NCI-H82 treated with DMSO at 0.1 percent for 48 hours (cell line): ENCODE data around the gene LBHD2.

Experiments
- DNase-seq: peaks from one replicate; lab custom pipeline; 2025; ENCODE audit not compliant: unreplicated experiment; lab: John Stamatoyannopoulos, UW

Gene LBHD2

DNA sequence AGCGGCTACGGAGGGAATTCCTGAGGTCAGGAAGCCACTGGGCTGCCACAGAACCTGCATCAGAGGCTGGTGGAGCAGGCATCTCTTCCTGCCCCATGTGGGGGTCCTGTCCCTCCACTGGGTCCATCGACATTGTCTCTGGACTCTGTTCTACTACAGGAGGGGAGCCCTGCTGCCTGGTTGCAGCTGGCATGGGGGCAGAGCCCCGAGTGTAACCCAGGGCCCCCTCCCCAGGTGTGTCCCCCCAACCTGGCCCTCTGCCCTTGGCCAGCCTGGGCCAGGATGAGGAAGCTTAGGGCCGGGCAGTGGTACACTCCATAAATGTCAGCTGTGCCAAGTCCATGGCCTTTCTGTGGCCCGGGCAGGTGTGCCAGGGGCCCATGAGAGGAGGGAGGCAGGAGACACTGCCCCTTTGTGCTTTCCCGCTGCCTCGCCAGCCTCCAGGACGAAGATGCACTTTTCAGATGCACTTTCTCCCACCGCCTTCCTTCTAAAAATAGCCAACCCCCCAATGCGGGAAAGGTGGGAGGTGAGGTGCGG is 6.5 kb downstream of the LBHD2 start:
- DNase-seq = no peak

DNA sequence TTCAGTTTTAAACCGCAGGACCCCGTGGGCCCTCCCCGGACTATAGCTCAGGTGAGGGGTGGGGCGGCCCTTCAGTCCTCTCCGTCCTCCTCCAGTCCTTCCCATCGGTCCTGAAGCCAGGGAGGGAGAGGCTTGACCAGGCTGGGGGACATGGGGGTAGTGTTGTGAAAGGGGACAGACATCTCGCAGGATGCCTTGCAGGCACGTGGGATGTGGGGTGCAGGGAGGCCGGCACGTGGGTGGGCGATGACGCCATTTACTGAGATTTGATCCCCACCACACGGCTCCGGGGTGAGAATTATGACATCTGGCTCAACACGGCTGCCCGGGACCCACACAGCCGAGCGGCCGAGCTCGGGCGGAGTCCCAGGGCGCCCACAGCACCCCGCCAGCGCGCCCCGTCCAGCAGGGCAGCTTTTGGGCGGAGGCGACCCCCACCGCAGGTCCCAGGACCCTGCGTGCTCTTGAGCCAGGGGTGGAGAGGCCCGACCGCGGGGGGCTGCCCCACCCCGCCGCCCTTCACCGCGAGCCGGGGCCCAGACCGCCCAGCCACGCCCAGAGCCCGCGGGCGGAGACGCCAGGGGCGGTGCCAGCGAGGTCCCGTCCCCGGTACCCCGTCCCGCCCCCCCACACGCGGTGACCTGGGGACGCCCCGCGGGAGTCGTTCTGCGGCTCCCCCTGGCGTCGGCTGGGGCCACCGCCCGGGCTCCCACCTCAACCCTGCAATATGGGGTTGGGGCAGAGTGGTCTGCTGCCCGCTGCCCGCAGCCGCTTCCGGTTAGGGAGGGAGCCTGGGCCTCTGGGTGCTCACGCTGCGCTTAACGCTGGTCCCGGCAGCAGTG is 7.3 kb downstream of the LBHD2 start:
- DNase-seq = no peak

GRCh38 chr14:103091883-103092222 is 7.8 kb downstream of the LBHD2 start:
- DNase-seq = no peak

GRCh38 chr14:103093856-103094405 is 9.9 kb downstream of the LBHD2 start:
- no peak for DNase-seq

DNA sequence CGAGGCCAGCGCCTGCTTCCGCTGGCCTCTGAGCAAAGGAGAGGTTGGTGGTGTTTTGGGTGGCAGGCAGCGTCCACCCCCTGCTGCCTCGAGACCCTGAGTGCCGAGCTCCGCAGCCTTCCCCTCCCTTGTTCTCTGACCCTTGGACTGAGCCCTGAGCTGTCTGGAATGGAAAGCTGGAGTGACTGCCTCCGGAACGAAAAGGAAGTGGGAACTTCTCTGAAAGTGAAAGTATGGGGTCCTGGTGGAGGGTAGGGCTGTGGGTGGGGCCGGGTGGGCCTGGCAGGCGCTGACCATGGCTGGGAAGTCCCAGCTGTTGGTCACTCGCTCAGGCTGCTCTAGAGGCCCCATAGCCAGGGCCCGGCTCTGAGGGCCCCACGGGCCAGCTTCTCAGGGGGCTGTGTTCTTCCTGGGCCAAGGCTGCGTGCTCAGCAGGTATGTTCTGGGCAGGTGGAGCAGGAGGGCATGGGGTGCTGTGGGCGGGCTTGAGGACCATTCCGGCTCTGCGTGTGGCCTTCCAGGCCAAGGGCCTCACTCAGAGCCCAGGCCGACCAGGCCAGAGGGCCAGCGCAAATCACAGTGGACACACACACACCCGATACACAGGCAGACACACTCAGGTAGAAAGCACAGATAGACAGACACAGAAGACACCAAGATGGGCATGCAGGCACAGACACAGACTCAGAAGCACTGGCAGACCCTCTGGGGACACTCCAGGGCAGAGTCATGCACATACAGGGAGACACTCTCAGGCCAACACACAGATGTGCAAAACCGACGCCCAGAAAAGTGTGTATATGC is 10.6 kb downstream of the LBHD2 start, which contains the start of gene EXOC3L4:
TSS of gene EXOC3L4 (plus strand) at position 320 of the 804 bp plus-strand sequence. CDS start 5,495 bp downstream, outside the sequence.
- no peak for DNase-seq

- DNase-seq = no peak
These were observed 11.3 kb downstream of the LBHD2 start for GRCh38 chr14:103095210-103095778.

DNA sequence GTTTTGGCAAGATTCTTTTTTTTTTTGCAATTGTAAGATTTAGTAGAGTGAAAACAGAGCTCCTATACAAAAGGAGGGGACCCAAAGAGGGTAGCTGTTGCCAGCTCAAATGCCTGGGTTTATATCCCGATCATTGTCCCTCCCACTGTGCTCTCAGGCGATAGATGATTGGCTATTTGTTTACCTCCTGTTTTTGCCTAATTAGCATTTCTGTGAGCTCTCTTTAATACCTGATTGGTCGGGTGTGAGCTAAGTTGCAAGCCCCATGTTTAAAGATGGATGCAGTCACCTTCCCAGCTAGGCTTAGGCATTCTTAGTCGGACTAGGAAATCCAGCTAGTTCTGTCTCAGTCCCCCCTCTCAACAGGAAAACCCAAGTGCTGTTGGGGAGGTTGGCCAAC is 12.4 kb downstream of the LBHD2 start:
- no peak for DNase-seq

DNA sequence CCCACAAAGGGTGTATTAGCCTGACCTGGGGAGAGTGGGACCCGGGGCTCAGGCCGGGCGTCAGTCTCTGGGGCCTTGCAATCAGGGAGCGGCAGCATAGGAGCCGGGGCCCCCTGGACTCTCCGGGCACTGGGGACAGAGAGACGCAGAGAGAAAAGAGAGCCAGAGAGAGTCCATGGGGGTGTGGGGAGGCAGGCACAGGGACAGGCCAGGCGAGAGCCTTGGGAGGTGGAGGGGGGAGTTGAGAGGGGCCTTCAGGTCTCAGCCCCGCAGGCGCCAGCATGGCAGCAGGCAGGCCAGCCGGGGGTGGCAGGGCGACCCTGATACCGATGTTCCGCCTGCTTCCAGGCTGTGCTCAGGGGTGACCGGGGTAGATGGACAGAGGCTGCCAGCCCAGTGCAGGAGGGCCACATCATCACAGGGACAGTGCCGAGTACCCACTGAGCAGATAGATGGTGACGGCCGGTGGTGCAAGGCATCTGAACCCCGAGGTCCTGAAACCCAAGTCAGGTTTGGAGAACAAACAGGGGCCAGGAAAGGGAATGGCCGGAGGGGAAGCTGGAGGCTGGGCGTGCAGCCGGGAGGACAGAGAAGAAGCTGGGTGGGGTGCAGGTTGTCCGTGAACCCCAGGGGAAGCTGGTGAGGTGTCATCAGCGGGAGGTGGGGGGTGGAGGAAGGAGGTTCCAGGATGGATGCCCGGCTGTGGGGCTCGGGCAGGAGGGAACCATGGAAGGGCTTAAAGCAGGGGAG is 13.4 kb downstream of the LBHD2 start:
- no peak for DNase-seq

DNA sequence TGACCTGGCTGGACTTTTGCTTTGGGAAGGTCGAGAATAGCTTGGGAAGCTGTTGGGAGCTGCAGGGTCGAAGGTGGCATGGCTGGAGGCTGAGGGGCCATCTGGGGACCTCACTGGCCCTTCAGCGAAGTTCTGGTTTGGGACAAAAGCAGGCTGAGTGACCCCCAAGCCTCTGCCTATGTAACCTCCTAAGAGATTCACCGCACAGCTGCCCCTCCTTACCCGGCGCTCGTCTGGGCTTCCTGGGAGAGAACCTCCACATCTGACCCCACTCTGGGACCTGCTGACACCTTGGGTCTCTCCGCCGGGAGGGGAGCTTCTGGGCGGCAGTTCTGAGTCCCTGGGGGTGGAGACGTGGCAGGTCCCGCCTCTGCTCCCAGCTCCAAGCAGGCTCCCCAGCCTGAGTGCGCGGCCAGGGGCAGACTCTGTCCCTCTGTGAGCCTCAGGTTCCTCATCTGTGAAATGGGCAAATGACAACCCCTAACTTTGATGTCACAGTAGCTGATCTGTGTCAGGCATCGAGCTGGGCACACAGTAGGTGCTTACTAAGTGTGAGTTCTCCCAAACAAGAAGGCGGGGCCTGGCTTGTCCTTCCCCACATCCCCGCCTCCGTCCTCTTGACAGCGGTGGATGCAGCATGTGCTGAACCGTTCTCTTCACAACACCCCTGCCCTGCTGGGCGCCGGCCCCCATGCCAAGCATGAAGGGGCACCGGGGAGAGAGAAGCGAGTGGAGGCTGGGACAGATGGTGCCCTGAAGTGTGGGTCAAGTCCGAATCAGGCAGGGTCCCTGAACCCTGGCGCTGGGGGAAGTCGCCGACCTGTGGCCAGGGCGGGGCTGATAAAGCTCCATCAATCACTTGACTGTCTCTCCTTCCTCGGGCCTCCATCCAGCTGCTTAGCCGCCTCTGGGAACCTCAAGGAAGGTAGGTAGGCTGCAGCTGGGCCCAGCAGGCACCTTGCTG is 14.3 kb downstream of the LBHD2 start:
- no peak for DNase-seq

- DNase-seq = no peak
These were observed 15.2 kb downstream of the LBHD2 start for GRCh38 chr14:103099081-103099732.

- DNase-seq = no peak
These were observed 15.8 kb downstream of the LBHD2 start for GRCh38 chr14:103099733-103100280.

DNA sequence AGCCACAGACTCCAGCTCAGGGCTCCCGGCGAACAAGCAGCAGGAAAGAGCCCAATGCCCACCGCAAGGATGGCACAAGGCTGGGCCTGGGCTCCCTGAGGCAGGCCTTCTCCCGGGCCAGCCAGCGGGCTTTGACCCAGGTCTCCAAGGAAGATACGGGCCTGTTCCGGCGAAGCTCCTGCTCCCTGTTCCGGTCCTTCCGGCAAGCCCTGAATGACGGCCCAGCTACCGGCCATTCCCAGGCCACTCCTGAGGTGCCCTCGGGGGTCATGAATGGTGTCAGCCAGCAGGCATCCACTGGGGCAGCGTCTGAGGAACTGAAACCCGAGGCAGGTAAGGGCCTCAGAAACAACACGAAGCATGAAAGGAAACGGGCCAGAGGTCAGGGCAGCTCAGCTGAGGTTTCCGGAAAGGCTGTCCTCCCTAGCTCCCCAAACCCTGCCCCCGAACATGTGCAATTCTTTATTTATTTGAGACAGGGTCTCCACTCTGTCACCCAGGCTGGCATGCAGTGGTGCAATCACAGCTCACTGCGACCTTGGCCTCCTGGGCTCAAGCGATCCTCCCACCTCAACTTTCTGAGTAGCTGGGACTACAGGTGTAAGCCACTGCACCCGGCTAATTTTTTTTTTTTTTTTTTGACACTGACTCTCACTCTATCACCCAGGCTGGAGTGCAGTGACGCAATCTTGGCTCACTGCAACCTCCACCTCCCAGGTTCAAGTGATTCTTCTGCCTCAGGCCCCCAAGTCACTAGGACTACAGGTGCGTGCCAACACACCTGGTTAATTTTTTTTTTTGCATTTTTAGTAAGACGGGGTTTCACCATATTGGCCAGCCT is 16.5 kb downstream of the LBHD2 start:
- no peak for DNase-seq

- DNase-seq = no peak
These were observed 17.4 kb downstream of the LBHD2 start for GRCh38 chr14:103101257-103101962.

GRCh38 chr14:103101963-103102688 is 18.1 kb downstream of the LBHD2 start:
- DNase-seq = no peak

DNA sequence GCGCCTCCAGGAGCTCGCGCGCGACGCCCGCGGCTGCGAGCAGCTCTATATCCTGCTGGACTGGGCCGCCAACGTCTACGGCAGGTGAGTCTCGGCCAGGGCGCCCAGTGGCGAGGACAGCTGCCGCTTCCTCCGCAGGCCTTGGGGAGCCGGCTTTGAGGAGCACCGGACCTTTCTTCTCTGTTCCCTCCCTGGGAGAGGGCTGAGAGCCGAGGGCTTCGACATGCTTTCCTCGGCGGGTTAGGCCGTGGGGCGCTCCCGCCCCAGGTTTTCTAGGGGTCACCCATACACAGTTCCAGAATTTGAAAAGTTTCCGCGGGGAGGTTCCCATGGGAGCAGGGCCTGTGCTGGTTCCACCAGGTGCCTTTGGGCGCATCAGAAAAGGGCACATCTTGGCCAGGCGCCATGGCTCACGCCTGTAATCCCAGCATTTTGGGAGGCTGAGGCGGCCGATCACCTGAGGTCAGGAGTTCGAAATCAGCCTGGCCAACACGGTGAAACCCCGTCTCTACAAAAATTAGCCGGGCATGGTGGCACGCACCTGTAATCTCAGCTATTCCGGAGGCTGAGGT is 18.8 kb downstream of the LBHD2 start:
- no peak for DNase-seq
